Right lobe of liver (tissue), 4 donors: ENCODE measurements around the gene PARP9.

Experiments
- POLR2A ChIP-seq: fragments of 450-650 bp; IDR thresholded peaks from one replicate; pipeline ENCODE4 v1.6.1; 2017; ENCODE audit warnings: antibody characterized with exemption, mild to moderate bottlenecking
- TF ChIP-seq, protein P1 (sequence below), 4 donors: fragments of 200-600 bp in 3 of 4; fragments of 450-650 bp in 1 of 4; IDR thresholded peaks; one replicate each; pipeline versions ENCODE4 v1.5.1 to v1.8.0; 2016 to 2022; ENCODE audit warnings: antibody characterized with exemption in 4 of 4, mild to moderate bottlenecking in 2 of 4
- donor health status: DM: no; HTN: no; CAD: no.
- donor health status: DM: no; HTN: no; CAD: no.
- donor health status: DM: no; HTN: yes; CAD: no.

- TF ChIP-seq, protein P1, sequence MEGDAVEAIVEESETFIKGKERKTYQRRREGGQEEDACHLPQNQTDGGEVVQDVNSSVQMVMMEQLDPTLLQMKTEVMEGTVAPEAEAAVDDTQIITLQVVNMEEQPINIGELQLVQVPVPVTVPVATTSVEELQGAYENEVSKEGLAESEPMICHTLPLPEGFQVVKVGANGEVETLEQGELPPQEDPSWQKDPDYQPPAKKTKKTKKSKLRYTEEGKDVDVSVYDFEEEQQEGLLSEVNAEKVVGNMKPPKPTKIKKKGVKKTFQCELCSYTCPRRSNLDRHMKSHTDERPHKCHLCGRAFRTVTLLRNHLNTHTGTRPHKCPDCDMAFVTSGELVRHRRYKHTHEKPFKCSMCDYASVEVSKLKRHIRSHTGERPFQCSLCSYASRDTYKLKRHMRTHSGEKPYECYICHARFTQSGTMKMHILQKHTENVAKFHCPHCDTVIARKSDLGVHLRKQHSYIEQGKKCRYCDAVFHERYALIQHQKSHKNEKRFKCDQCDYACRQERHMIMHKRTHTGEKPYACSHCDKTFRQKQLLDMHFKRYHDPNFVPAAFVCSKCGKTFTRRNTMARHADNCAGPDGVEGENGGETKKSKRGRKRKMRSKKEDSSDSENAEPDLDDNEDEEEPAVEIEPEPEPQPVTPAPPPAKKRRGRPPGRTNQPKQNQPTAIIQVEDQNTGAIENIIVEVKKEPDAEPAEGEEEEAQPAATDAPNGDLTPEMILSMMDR (IDR thresholded peaks at IDR 0.05), result no peak
- TF ChIP-seq POLR2A, result no peak
Measured at GRCh38 chr3:122609798-122610559, 45.9 kb upstream of the PARP9 start.
